Sigmoid colon (tissue), 4 donors: ENCODE data around the gene PRKAG2.

ENCODE experiments used
- CTCF ChIP-seq, 4 experiments: fragments of 450-650 bp in 3 of 4; fragments of 200-600 bp in 1 of 4; IDR thresholded peaks; one replicate each; pipeline ENCODE4 v1.5.1; 2016 to 2019; ENCODE audit warnings: antibody characterized with exemption in 4 of 4, mild to moderate bottlenecking in 3 of 4, moderate library complexity in 2 of 4
- POLR2AphosphoS5 ChIP-seq, 4 donors: sonication (generic); formaldehyde crosslinking; IDR thresholded peaks; one replicate each; pipeline ENCODE4 v1.6.1; 2017; ENCODE audit warnings: antibody characterized with exemption in 4 of 4

GRCh38 chr7:151774951-151775350 lies 102.0 kb downstream of the PRKAG2 start:
- TF ChIP-seq POLR2AphosphoS5 (IDR thresholded peaks at IDR 0.05): no peak
- TF ChIP-seq CTCF (IDR thresholded peaks at IDR 0.05): no peak
